GM23248 (cell line): ENCODE measurements around the gene PRSS22.

Source experiments
- EZH2 ChIP-seq: fragments of 200-600 bp; sonication (generic); IDR thresholded peaks from 2 replicates; pipeline ENCODE4 v1.6.1; 2018; ENCODE audit warnings: antibody characterized with exemption, mild to moderate bottlenecking; ENCODE audit not compliant: insufficient read depth, poor library complexity, severe bottlenecking
- EZH2phosphoT487 ChIP-seq: fragments of 200-600 bp; sonication (generic); IDR thresholded peaks from 2 replicates; pipeline ENCODE4 v1.6.1; 2018; ENCODE audit warnings: antibody characterized with exemption, moderate library complexity, mild to moderate bottlenecking, low read depth; ENCODE audit not compliant: insufficient read depth

DNA sequence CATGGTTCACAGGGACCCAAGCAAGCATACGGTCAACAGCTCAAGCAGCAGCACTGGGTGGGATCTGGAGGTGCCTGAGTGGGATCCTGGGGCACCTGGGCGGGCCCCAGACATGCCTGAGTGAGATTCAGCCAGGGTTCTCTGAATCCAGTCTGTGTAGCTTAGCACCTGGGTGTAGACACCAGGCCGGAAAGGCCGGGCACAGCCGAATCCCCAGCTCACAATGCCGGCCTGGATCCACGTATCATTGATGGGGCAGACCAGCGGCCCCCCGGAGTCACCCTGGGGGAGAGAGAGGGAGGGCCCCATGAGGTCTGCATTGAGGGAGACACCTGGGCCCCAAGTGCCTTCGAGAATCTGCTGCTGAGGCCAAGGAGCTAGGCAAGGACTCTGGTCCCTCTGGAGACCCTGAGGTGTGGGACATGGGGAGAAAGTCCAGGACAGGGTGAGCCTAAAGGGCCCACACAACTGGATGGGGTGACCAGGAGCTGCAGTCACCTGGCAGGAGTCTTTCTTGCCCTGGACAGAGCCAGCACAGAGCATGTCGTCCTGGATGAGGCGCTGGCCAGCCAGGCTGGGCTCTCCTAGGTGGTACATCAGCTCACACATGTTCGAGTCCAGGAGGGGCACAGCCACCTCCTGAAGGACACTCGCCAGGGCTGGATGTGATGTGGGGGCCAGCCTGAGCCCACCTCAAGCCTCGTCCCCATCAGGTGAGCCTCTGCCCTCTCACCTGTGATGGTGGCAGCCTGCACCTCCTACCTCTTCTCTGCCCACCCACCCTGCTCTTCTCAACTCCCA, 18.1 kb downstream of the PRSS22 start:
- TF ChIP-seq EZH2phosphoT487 (no peak), EZH2 (no peak)
